Natural killer cell (primary cell): Measurements from ENCODE around the gene EHHADH. TPM values are rescaled to one million over a fixed set of nuclear protein-coding genes. Genes with fewer than 3 reads are reported as not detected.
A peak's percentile ranks its signal among the peaks of the same experiment; 100 is the strongest.

Experiments
- ATAC-seq, 3 donors: fragments of 150-1000 bp in 2 of 3; fragments of 200-7000 bp in 1 of 3; cut with Tn5 transposase; 1 replicate in 1 of 3; 2 replicates in 2 of 3; pipeline ENCODE4 v1.10.0; 2021; ENCODE audit warnings: mild to moderate bottlenecking in 2 of 3, moderate library complexity in 2 of 3
- DNase-seq, 2 donors: peaks; one replicate each; pipeline versions ENCODE4 v3.0.0 to v3.0.0-alpha.2; 2013 to 2021; ENCODE audit warnings: mixed read lengths in 1 of 2
- H3K27ac ChIP-seq: one replicate; pipeline ENCODE4 v1.5.1; 2013; ENCODE audit warnings: mild to moderate bottlenecking, low read length
- H3K27me3 ChIP-seq: one replicate; pipeline ENCODE4 v1.6.1; 2013; ENCODE audit warnings: low read length; ENCODE audit not compliant: control insufficient read depth, insufficient read depth
- H3K36me3 ChIP-seq: one replicate; pipeline ENCODE4 v1.6.1; 2013; ENCODE audit warnings: low read length; ENCODE audit not compliant: control insufficient read depth, insufficient read depth
- H3K4me1 ChIP-seq: one replicate; pipeline ENCODE4 v1.6.1; 2013; ENCODE audit warnings: low read length; ENCODE audit not compliant: control insufficient read depth, insufficient read depth
- H3K4me3 ChIP-seq: one replicate; pipeline ENCODE4 v1.5.1; 2013; ENCODE audit warnings: low read length
- H3K9me3 ChIP-seq: one replicate; pipeline ENCODE4 v1.6.1; 2013; ENCODE audit warnings: low read length; ENCODE audit not compliant: control insufficient read depth, insufficient read depth
- H3K27ac Mint-ChIP-seq, 2 donors: one replicate each; pipeline ENCODE4 v1.8.0; 2022; ENCODE audit warnings: mild to moderate bottlenecking in 2 of 2, mixed read lengths in 2 of 2, moderate library complexity in 1 of 2
- H3K27me3 Mint-ChIP-seq, 2 donors: one replicate each; pipeline ENCODE4 v1.8.0; 2022; ENCODE audit warnings: low read depth in 2 of 2, mixed read lengths in 2 of 2
- H3K36me3 Mint-ChIP-seq: one replicate; pipeline ENCODE4 v1.8.0; 2022; ENCODE audit warnings: mixed read lengths
- H3K4me1 Mint-ChIP-seq, 2 donors: one replicate each; pipeline ENCODE4 v1.8.0; 2022; ENCODE audit warnings: mixed read lengths in 2 of 2
- H3K4me3 Mint-ChIP-seq: one replicate; pipeline ENCODE4 v1.8.0; 2022; ENCODE audit warnings: mild to moderate bottlenecking, moderate library complexity, mixed read lengths
- H3K9me3 Mint-ChIP-seq, 2 donors: one replicate each; pipeline ENCODE4 v1.8.0; 2022; ENCODE audit warnings: mixed read lengths in 2 of 2
- CTCF ChIP-seq: fragments of 200-600 bp; IDR thresholded peaks from one replicate; pipeline ENCODE4 v1.8.0; 2022; ENCODE audit warnings: antibody characterized with exemption
- WGBS: methylation state at CpG from one replicate; pipeline ENCODE4 v1.1.7; 2013; ENCODE audit warnings: missing lambda C conversion rate; ENCODE audit not compliant: insufficient coverage; 5-methylcytosine and 5-hydroxymethylcytosine counted together
- intact Hi-C: fragments of 100-400 bp; cut with micrococcal nuclease; formaldehyde crosslinking; loops from one replicate; pipeline ENCODE4 v1.14.2; 2022
- total RNA-seq, 4 donors: library from RNA; stranded (reverse); fragments of 120-200 nt in 1 of 4; gene quantifications; one replicate each; pipeline versions ENCODE4 v1.2.3 to v1.2.4, GENCODE V29; 2013 to 2022

The EHHADH gene
- total RNA-seq, 3 donors from 2014 or later (not counting 1 experiment from before 2014, with no cell fraction given): 0.58 to 1.1 (median 0.64) TPM

GRCh38 chr3:185251272-185251671 lies 2.6 kb downstream of the EHHADH start:
- Histone ChIP-seq H3K4me1 (peaks cover 9% of the 10 kb centered on the region), H3K4me3 (no peak overlapping the region), H3K9me3 (no peaks in the 10 kb centered on the region), H3K36me3 (no peaks in the 10 kb centered on the region), H3K27me3 (no peaks in the 10 kb centered on the region), H3K27ac (no peak overlapping the region)
- Mint-ChIP-seq H3K4me1 (peaks cover 0 to 5% of the 10 kb centered on the region in 2 donors), H3K27me3 (peaks cover 0 to 6% of the 10 kb centered on the region in 2 donors), H3K36me3 (no peaks in the 10 kb centered on the region), H3K4me3 (peak overlapping the region; percentile 31), H3K27ac (no peak overlapping the region), H3K9me3 (peaks cover 0 to 3% of the 10 kb centered on the region in 2 donors)
- 96% methylated on average over 5 of the region's 5 CpGs for WGBS
- ATAC-seq (no peak), DNase-seq (no peak)
- no peak for TF ChIP-seq CTCF
- intact Hi-C loops: no loop called here

GRCh38 chr3:185250653-185251052 lies 3.2 kb downstream of the EHHADH start:
- Mint-ChIP-seq H3K4me1 (peaks cover 0 to 5% of the 10 kb centered on the region in 2 donors), H3K27ac (no peak overlapping the region), H3K27me3 (peaks cover 0 to 6% of the 10 kb centered on the region in 2 donors), H3K9me3 (peaks cover 0 to 3% of the 10 kb centered on the region in 2 donors), H3K4me3 (no peak overlapping the region), H3K36me3 (no peaks in the 10 kb centered on the region)
- no peak for TF ChIP-seq CTCF
- DNase-seq (no peak), ATAC-seq (no peak)
- no peaks in the 10 kb centered on the region for H3K36me3 ChIP-seq
- no CpG with 5 or more reads among the region's 1 CpG for whole genome bisulfite sequencing
- no peaks in the 10 kb centered on the region for H3K27me3 ChIP-seq
- H3K27ac ChIP-seq: no peak overlapping the region
- H3K4me3 ChIP-seq: no peak overlapping the region
- intact Hi-C loops: no loop called here
- peaks cover 9% of the 10 kb centered on the region for H3K4me1 ChIP-seq
- H3K9me3 ChIP-seq: no peaks in the 10 kb centered on the region

- no peak overlapping the region for H3K27ac ChIP-seq
- H3K36me3 ChIP-seq: no peaks in the 10 kb centered on the region
- H3K27me3 ChIP-seq: no peaks in the 10 kb centered on the region
- H3K4me1 ChIP-seq: peaks cover 9% of the 10 kb centered on the region
- no peak overlapping the region for H3K4me3 Mint-ChIP-seq
- no peaks in the 10 kb centered on the region for H3K9me3 ChIP-seq
- TF ChIP-seq CTCF: no peak
- peaks cover 0 to 5% of the 10 kb centered on the region in 2 donors for H3K4me1 Mint-ChIP-seq
- H3K27me3 Mint-ChIP-seq: peaks cover 0 to 6% of the 10 kb centered on the region in 2 donors
- H3K9me3 Mint-ChIP-seq: peaks cover 0 to 3% of the 10 kb centered on the region in 2 donors
- no peak overlapping the region for H3K4me3 ChIP-seq
- H3K36me3 Mint-ChIP-seq: no peaks in the 10 kb centered on the region
- no peak for DNase-seq
- intact Hi-C loops: no loop called here
- H3K27ac Mint-ChIP-seq: no peak overlapping the region
- ATAC-seq: no peak
Measured at GRCh38 chr3:185250247-185250646, 3.6 kb downstream of the EHHADH start.

- no peak overlapping the region for H3K4me3 Mint-ChIP-seq
- no peaks in the 10 kb centered on the region for H3K4me1 ChIP-seq
- H3K27me3 Mint-ChIP-seq: peaks cover 6 to 35% of the 10 kb centered on the region in 2 donors
- no peak overlapping the region for H3K27ac ChIP-seq
- 82% methylated on average over 3 of the region's 3 CpGs for WGBS
- DNase-seq: no peak
- intact Hi-C loops: no loop called here
- peaks cover 9% of the 10 kb centered on the region for H3K9me3 ChIP-seq
- H3K27ac Mint-ChIP-seq: no peak overlapping the region
- TF ChIP-seq CTCF: no peak
- peaks cover 10 to 17% of the 10 kb centered on the region in 2 donors for H3K9me3 Mint-ChIP-seq
- H3K36me3 ChIP-seq: no peaks in the 10 kb centered on the region
- ATAC-seq: no peak
- no peak overlapping the region for H3K4me3 ChIP-seq
- H3K4me1 Mint-ChIP-seq: no peaks in the 10 kb centered on the region
- H3K36me3 Mint-ChIP-seq: peaks cover 28% of the 10 kb centered on the region
- no peaks in the 10 kb centered on the region for H3K27me3 ChIP-seq
Measured at GRCh38 chr3:185242642-185243041, 11.2 kb downstream of the EHHADH start.
